WERI-Rb-1 (cell line): ENCODE results near the gene TSPAN5.
A peak's percentile ranks its signal among the peaks of the same experiment; 100 is the strongest.

Source experiments
- DNase-seq: peaks from one replicate; pipeline ENCODE4 v3.0.0-alpha.2; 2020
- H3K27ac ChIP-seq: fragments of 250-450 bp; sonication (Bioruptor Pico); 2 replicates; pipeline ENCODE4 v1.5.1; 2020; ENCODE audit warnings: mild to moderate bottlenecking, moderate library complexity
- H3K27me3 ChIP-seq: fragments of 250-450 bp; sonication (Bioruptor Pico); 2 replicates; pipeline ENCODE4 v1.5.1; 2021; ENCODE audit warnings: mild to moderate bottlenecking, low read depth, moderate library complexity; ENCODE audit not compliant: insufficient read depth, severe bottlenecking
- H3K36me3 ChIP-seq: fragments of 250-450 bp; sonication (Bioruptor Pico); 2 replicates; pipeline ENCODE4 v1.5.1; 2020; ENCODE audit warnings: mild to moderate bottlenecking, moderate library complexity
- H3K4me3 ChIP-seq: 2 replicates; pipeline ENCODE4 v1.5.1; 2011; ENCODE audit warnings: low read depth, mild to moderate bottlenecking, control low read depth, low read length
- H3K9me3 ChIP-seq: fragments of 250-450 bp; sonication (Bioruptor Pico); 2 replicates; pipeline ENCODE4 v1.5.1; 2021; ENCODE audit warnings: mild to moderate bottlenecking, moderate library complexity; ENCODE audit not compliant: severe bottlenecking
- CTCF ChIP-seq: IDR thresholded peaks from 2 replicates; pipeline ENCODE4 v1.5.1; 2011; ENCODE audit warnings: low read depth, mild to moderate bottlenecking, control low read depth, inconsistent platforms, low read length

TSPAN5 gene

GRCh38 chr4:98662626-98663225 is 4.3 kb upstream of the TSPAN5 start:
- no peaks in the 10 kb centered on the region for H3K36me3 ChIP-seq
- no peak for TF ChIP-seq CTCF
- H3K4me3 ChIP-seq, result no peak overlapping the region
- H3K27ac ChIP-seq, result no peak overlapping the region
- no peaks in the 10 kb centered on the region for H3K27me3 ChIP-seq
- no peak for DNase-seq
- H3K9me3 ChIP-seq, result peaks cover 8% of the 10 kb centered on the region

GRCh38 chr4:98662055-98662453 is 3.6 kb upstream of the TSPAN5 start:
- Histone ChIP-seq H3K27ac (no peak overlapping the region), H3K4me3 (no peak overlapping the region), H3K9me3 (peaks cover 8% of the 10 kb centered on the region), H3K27me3 (no peaks in the 10 kb centered on the region), H3K36me3 (no peaks in the 10 kb centered on the region)
- no peak for DNase-seq
- TF ChIP-seq CTCF, result no peak

- no peak for TF ChIP-seq CTCF
- no peaks in the 10 kb centered on the region for H3K27me3 ChIP-seq
- peaks cover 8% of the 10 kb centered on the region for H3K9me3 ChIP-seq
- no peak overlapping the region for H3K4me3 ChIP-seq
- no peaks in the 10 kb centered on the region for H3K36me3 ChIP-seq
- no peak for DNase-seq
- H3K27ac ChIP-seq, result no peak overlapping the region
Measured at GRCh38 chr4:98661371-98662054, 3.1 kb upstream of the TSPAN5 start.

- Histone ChIP-seq H3K36me3 (no peaks in the 10 kb centered on the region; the same call in 1 of the 2 replicates), H3K4me3 (no peak overlapping the region), H3K9me3 (peaks cover 6% of the 10 kb centered on the region), H3K27ac (no peak overlapping the region), H3K27me3 (no peaks in the 10 kb centered on the region)
- DNase-seq, result no peak
- TF ChIP-seq CTCF, result no peak
Measured at GRCh38 chr4:98659741-98660462, 1.5 kb upstream of the TSPAN5 start.

- Histone ChIP-seq H3K27ac (peak overlapping the region; percentile 73), H3K9me3 (no peaks in the 10 kb centered on the region), H3K36me3 (no peaks in the 10 kb centered on the region; the same call in 1 of the 2 replicates), H3K27me3 (no peaks in the 10 kb centered on the region), H3K4me3 (peak overlapping the region; percentile 59)
- no peak for DNase-seq
- TF ChIP-seq CTCF, result no peak
Measured at GRCh38 chr4:98659106-98659592, 738 bp upstream of the TSPAN5 start.
